ENCODE data around the gene TOX2. TPM values are rescaled to one million over a fixed set of nuclear protein-coding genes. Genes with fewer than 3 reads are reported as not detected.

The TOX2 gene
- total RNA-seq, 1 donor from 2014 or later, result 5.0 TPM

DNA sequence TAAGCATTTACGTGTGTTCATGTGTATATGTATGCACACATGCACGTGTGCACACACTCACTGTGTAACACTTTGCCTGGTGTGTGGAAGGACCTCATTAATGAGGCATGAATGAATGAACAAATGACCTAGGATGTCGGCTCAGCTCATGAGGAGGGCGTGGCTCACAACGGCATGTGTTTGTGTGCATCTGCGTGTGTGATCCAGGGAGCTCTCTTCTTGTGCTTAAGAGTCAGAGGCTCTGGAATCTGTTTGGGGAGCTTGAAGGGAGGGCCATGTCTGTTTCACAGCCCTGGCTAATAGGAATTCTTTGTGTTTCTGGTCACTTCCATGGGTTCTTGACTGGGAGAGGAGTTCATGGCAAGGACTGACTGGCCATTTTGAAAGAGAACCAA lies 32.7 kb downstream of the TOX2 start:
- H3K27ac Mint-ChIP-seq (ENCODE audit: unreplicated experiment), result no peak overlapping the region

GRCh38 chr20:43948455-43948854 lies 33.8 kb downstream of the TOX2 start:
- no peak for TF ChIP-seq CTCF (IDR thresholded peaks at IDR 0.05; ENCODE audit: unreplicated experiment)
- H3K4me1 Mint-ChIP-seq (ENCODE audit: unreplicated experiment), result no peaks in the 10 kb centered on the region
- peaks cover 2% of the 10 kb centered on the region for H3K27me3 Mint-ChIP-seq (ENCODE audit: unreplicated experiment)
- no peaks in the 10 kb centered on the region for H3K9me3 Mint-ChIP-seq (ENCODE audit: unreplicated experiment)
- no peak overlapping the region for H3K27ac Mint-ChIP-seq (ENCODE audit: unreplicated experiment)
- no peak overlapping the region for H3K4me3 Mint-ChIP-seq (ENCODE audit: unreplicated experiment)
- H3K36me3 Mint-ChIP-seq (ENCODE audit: low read depth, unreplicated experiment), result no peaks in the 10 kb centered on the region
- DNase-seq (ENCODE audit: low spot score), result no peak

More for the DNA sequence above, 32.7 kb downstream of the TOX2 start:
- Mint-ChIP-seq H3K9me3 (ENCODE audit: unreplicated experiment) (no peaks in the 10 kb centered on the region), H3K4me1 (ENCODE audit: unreplicated experiment) (peaks cover 7% of the 10 kb centered on the region), H3K4me3 (ENCODE audit: unreplicated experiment) (no peak overlapping the region), H3K27me3 (ENCODE audit: unreplicated experiment) (peaks cover 2% of the 10 kb centered on the region), H3K36me3 (ENCODE audit: low read depth, unreplicated experiment) (no peaks in the 10 kb centered on the region)
- no peak for TF ChIP-seq CTCF (IDR thresholded peaks at IDR 0.05; ENCODE audit: unreplicated experiment)
- no peak for DNase-seq (ENCODE audit: low spot score)

DNA sequence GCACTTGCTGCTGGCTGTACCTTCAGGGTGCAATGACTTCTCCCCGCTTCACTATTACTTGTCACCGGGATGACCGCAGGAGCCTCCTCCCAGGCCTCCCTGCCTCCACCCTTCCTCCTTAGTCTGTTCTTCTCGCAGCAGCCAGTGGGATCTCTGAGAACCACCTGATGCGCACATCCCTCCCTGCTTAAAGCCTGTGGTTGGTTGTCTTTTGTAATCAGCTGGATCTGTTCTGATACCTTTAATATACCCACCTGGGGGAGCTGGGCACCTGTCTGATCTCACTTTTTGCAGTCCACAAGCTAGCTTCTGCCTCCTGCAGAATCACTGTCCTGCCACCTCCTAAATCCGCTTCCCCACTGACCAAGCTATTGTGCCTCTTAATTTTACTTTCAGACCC lies 34.6 kb downstream of the TOX2 start:
- TF ChIP-seq CTCF (IDR thresholded peaks at IDR 0.05; ENCODE audit: unreplicated experiment), result no peak
- no peaks in the 10 kb centered on the region for H3K4me1 Mint-ChIP-seq (ENCODE audit: unreplicated experiment)
- no peak overlapping the region for H3K27ac Mint-ChIP-seq (ENCODE audit: unreplicated experiment)
- no peak for DNase-seq (ENCODE audit: low spot score)
- peaks cover 5% of the 10 kb centered on the region for H3K27me3 Mint-ChIP-seq (ENCODE audit: unreplicated experiment)
- H3K36me3 Mint-ChIP-seq (ENCODE audit: low read depth, unreplicated experiment), result no peaks in the 10 kb centered on the region
- no peak overlapping the region for H3K4me3 Mint-ChIP-seq (ENCODE audit: unreplicated experiment)
- no peaks in the 10 kb centered on the region for H3K9me3 Mint-ChIP-seq (ENCODE audit: unreplicated experiment)

GRCh38 chr20:43949741-43950618 lies 35.3 kb downstream of the TOX2 start:
- H3K9me3 Mint-ChIP-seq (ENCODE audit: unreplicated experiment), result no peaks in the 10 kb centered on the region
- peaks cover 5% of the 10 kb centered on the region for H3K27me3 Mint-ChIP-seq (ENCODE audit: unreplicated experiment)
- no peak overlapping the region for H3K27ac Mint-ChIP-seq (ENCODE audit: unreplicated experiment)
- no peak for DNase-seq (ENCODE audit: low spot score)
- no peaks in the 10 kb centered on the region for H3K4me1 Mint-ChIP-seq (ENCODE audit: unreplicated experiment)
- H3K36me3 Mint-ChIP-seq (ENCODE audit: low read depth, unreplicated experiment), result no peaks in the 10 kb centered on the region
- no peak overlapping the region for H3K4me3 Mint-ChIP-seq (ENCODE audit: unreplicated experiment)
- no peak for TF ChIP-seq CTCF (IDR thresholded peaks at IDR 0.05; ENCODE audit: unreplicated experiment)

GRCh38 chr20:43953919-43954592 lies 39.4 kb downstream of the TOX2 start:
- no peak overlapping the region for H3K27ac Mint-ChIP-seq (ENCODE audit: unreplicated experiment)
- TF ChIP-seq CTCF (IDR thresholded peaks at IDR 0.05; ENCODE audit: unreplicated experiment), result no peak
- no peak overlapping the region for H3K4me3 Mint-ChIP-seq (ENCODE audit: unreplicated experiment)
- DNase-seq (ENCODE audit: low spot score), result no peak
- peaks cover 4% of the 10 kb centered on the region for H3K27me3 Mint-ChIP-seq (ENCODE audit: unreplicated experiment)
- no peaks in the 10 kb centered on the region for H3K36me3 Mint-ChIP-seq (ENCODE audit: low read depth, unreplicated experiment)
- no peaks in the 10 kb centered on the region for H3K9me3 Mint-ChIP-seq (ENCODE audit: unreplicated experiment)
- peaks cover 3% of the 10 kb centered on the region for H3K4me1 Mint-ChIP-seq (ENCODE audit: unreplicated experiment)

Measured in endothelial cell (in vitro differentiated cells).